ENCODE data around the gene ZNF215. TPM values are rescaled to one million over a fixed set of nuclear protein-coding genes. Genes with fewer than 3 reads are reported as not detected.

The ZNF215 gene
- total and polyA plus RNA-seq, 2 of the 8 experiments (the other 6 are each of a cell fraction or from before 2014, with no cell fraction given): 6.4 to 17.9 TPM

- Histone ChIP-seq H3K18ac (ENCODE audit: extremely low read depth, low read length) (no peak overlapping the region), H3K4me3 (ENCODE audit: extremely low read depth in 1 of 4, insufficient read depth in 2 of 4, low read depth in 3 of 4, low read length in 4 of 4) (no peak overlapping the region), H4K5ac (ENCODE audit: insufficient read length, low read depth, low read length) (no peak overlapping the region), H3K56ac (replicated peaks; ENCODE audit: insufficient read length, low read depth, low read length) (no peak overlapping the region), H2BK12ac (ENCODE audit: low read depth, low read length) (no peak overlapping the region), H3K27me3 (replicated peaks in 1 of 4; ENCODE audit: control insufficient read depth in 3 of 4, extremely low read depth in 1 of 4, insufficient read depth in 3 of 4, low read length in 3 of 4) (peaks cover 0 to 2% (median 0%) of the 10 kb centered on the region in 4 experiments; a peak in 1 of 7 replicates), H3K27ac (ENCODE audit: low read depth, low read length) (no peak overlapping the region), H2BK15ac (ENCODE audit: low read length) (no peak overlapping the region), H2BK120ac (replicated peaks; ENCODE audit: low read depth, low read length) (no peak overlapping the region), H3K4ac (replicated peaks; ENCODE audit: insufficient read length, low read depth, low read length) (no peak overlapping the region), H3K79me2 (ENCODE audit: control insufficient read depth in 1 of 2, insufficient read depth in 2 of 2, low read length in 2 of 2) (no peaks in the 10 kb centered on the region), H2BK20ac (ENCODE audit: low read length) (no peak overlapping the region), H3K79me1 (ENCODE audit: low read depth, low read length) (no peaks in the 10 kb centered on the region), H4K20me1 (replicated peaks in 1 of 2; ENCODE audit: control insufficient read depth in 1 of 2, insufficient read depth in 2 of 2, low read length in 2 of 2) (no peaks in the 10 kb centered on the region), H3K9me3 (ENCODE audit: insufficient read depth in 2 of 2, low read depth in 1 of 2, low read length in 1 of 2) (no peaks in the 10 kb centered on the region), H3K4me2 (ENCODE audit: insufficient read depth in 1 of 2, low read depth in 2 of 2, low read length in 2 of 2) (no peak overlapping the region), H2AFZ (ENCODE audit: low read length) (no peak overlapping the region), H3K23ac (ENCODE audit: insufficient read length) (no peak overlapping the region), H2AK5ac (ENCODE audit: low read depth, low read length) (no peak overlapping the region), H2BK5ac (ENCODE audit: low read depth, low read length) (no peak overlapping the region), H3K36me3 (ENCODE audit: control insufficient read depth in 2 of 4, insufficient read depth in 4 of 4, low read length in 3 of 4) (peaks cover 0 to under 1% (median 0%) of the 10 kb centered on the region in 4 experiments; a peak in 1 of 8 replicates), H3K4me1 (replicated peaks in 1 of 4; ENCODE audit: control insufficient read depth in 3 of 4, insufficient read depth in 4 of 4, low read length in 3 of 4) (no peaks in the 10 kb centered on the region), H3K14ac (ENCODE audit: insufficient read length) (no peak overlapping the region), H4K8ac (ENCODE audit: extremely low read depth, insufficient read depth, low read length) (no peak overlapping the region), H3K9ac (replicated peaks in 1 of 4; ENCODE audit: extremely low read depth in 1 of 4, low read depth in 3 of 4, low read length in 3 of 4) (no peak overlapping the region), H4K91ac (replicated peaks; ENCODE audit: insufficient read length, low read length) (no peak overlapping the region), H3K23me2 (ENCODE audit: low read depth, low read length) (no peaks in the 10 kb centered on the region)
- 84% methylated on average over 1 of the region's 1 CpG; no CpG with 5 or more reads in 1 of the 2 experiments for WGBS, 2 experiments (ENCODE audit: extremely low coverage in 1 of 2, insufficient coverage in 1 of 2, insufficient read length in 1 of 2, insufficient replicate concordance in 2 of 2, low coverage in 1 of 2, low lambda C conversion rate in 2 of 2, missing lambda C conversion rate in 1 of 2)
- ChIA-PET CTCF (ENCODE audit: partially characterized antibody) (no interaction called here), POLR2A (ENCODE audit: partially characterized antibody) (interaction anchor here (1.3 kb wide), 1 partner anchor 28 kb away, joined by 3 read pairs; no protein-coding TSS in a partner anchor)
- no peak for DNase-seq (ENCODE audit: low read depth in 1 of 2, low spot score in 2 of 2)
- no peak for FAIRE-seq
- TF ChIP-seq CEBPB (IDR thresholded peaks at IDR 0.05; ENCODE audit: low read depth, low read length): peak; percentile 28; the same call in 1 of the 2 replicates
- no peak for TF ChIP-seq KDM1A (IDR thresholded peaks at IDR 0.05; ENCODE audit: borderline replicate concordance, low read length)
- no peak for TF ChIP-seq E2F6 (IDR thresholded peaks at IDR 0.05)
Observed at GRCh38 chr11:6898911-6899310, 27.3 kb upstream of the ZNF215 start.

Measured in H1 (cell line).